Measurements from ENCODE around the gene SYF2. TPM values are rescaled to one million over a fixed set of nuclear protein-coding genes. Genes with fewer than 3 reads are reported as not detected.

Gene SYF2
- total and polyA plus RNA-seq, 2 of the 13 experiments (the other 11 are each of a cell fraction or from before 2014, with no cell fraction given) = 17.8 to 34.1 TPM

DNA sequence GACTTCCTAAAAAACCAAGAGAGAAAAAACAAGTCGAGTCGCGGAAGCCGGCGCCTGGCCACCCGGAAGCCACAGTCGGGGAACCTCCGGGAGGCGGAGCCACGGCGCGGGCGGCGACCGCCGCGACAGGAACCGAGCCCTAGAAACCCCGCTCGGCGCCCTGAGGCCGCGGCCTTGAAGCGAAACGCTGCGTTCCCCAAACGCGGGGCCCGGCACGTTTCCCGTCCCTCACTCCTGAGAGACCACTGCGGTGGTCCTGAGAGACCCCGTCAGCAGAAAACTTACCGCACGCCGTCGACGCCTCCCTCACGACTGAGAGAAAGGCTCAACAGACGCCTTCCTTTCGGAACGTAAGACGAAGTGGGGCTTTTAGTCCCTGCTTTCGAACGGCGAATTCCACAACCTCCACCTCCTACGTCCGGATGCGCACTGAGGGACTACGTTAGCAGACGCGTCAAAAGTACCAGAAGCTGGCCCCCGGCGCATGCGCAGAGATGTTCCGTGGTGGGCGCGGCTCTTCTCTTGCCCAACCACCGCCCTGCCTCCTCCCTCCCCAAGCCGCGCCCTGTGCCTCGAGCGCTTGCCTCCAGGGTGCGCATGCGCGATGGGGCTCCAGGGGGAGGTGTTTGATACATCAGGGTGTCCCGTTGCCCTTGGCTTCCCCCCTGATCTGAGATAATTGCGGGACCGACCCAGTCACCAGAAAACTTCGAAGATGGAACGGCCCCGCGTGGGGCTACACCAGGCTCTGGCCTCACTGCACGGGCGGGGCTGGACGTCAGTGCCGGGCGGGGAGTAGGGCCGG lies 14.9 kb upstream of the SYF2 start, which contains the start of gene RSRP1 (continued):
- TF ChIP-seq, protein P1, sequence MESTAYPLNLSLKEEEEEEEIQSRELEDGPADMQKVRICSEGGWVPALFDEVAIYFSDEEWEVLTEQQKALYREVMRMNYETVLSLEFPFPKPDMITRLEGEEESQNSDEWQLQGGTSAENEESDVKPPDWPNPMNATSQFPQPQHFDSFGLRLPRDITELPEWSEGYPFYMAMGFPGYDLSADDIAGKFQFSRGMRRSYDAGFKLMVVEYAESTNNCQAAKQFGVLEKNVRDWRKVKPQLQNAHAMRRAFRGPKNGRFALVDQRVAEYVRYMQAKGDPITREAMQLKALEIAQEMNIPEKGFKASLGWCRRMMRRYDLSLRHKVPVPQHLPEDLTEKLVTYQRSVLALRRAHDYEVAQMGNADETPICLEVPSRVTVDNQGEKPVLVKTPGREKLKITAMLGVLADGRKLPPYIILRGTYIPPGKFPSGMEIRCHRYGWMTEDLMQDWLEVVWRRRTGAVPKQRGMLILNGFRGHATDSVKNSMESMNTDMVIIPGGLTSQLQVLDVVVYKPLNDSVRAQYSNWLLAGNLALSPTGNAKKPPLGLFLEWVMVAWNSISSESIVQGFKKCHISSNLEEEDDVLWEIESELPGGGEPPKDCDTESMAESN (CRISPR knock-in tag; conservative IDR thresholded peaks at IDR 0.05) = peak; percentile 68; the same call in 1 of the 2 replicates
- TF ChIP-seq ZBTB37 (CRISPR knock-in tag; IDR thresholded peaks at IDR 0.05) (no peak), SP4 (CRISPR knock-in tag; IDR thresholded peaks at IDR 0.05) (peak; percentile 72), ZSCAN21 (CRISPR knock-in tag; IDR thresholded peaks at IDR 0.05; ENCODE audit: borderline replicate concordance) (peak; percentile 59; the same call in 1 of the 2 replicates), ATF2 (CRISPR knock-in tag; IDR thresholded peaks at IDR 0.05) (peak; percentile 63; the same call in 1 of the 2 replicates), RXRB (CRISPR knock-in tag; IDR thresholded peaks at IDR 0.05; ENCODE audit: borderline replicate concordance) (peak; percentile 58; the same call in 1 of the 2 replicates), HHEX (CRISPR knock-in tag; IDR thresholded peaks at IDR 0.05) (no peak), POLR2A (IDR thresholded peaks at IDR 0.05; ENCODE audit: insufficient read depth in 1 of 2, low read depth in 2 of 2, low read length in 2 of 2) (peak; percentile 100), ZNF605 (CRISPR knock-in tag; IDR thresholded peaks at IDR 0.05) (peak; percentile 83), CENPT (CRISPR knock-in tag; IDR thresholded peaks at IDR 0.05; ENCODE audit: low read depth) (no peak), ZNF329 (CRISPR knock-in tag; IDR thresholded peaks at IDR 0.05; ENCODE audit: low read depth) (peak; percentile 90), ZNF552 (CRISPR knock-in tag; IDR thresholded peaks at IDR 0.05; ENCODE audit: borderline replicate concordance) (no peak), ZNF205 (CRISPR knock-in tag; IDR thresholded peaks at IDR 0.05) (peak; percentile 63; the same call in 1 of the 2 replicates), HIC2 (CRISPR knock-in tag; IDR thresholded peaks at IDR 0.05; ENCODE audit: low read depth) (no peak), ZNF326 (CRISPR knock-in tag; IDR thresholded peaks at IDR 0.05; ENCODE audit: borderline replicate concordance) (peak; percentile 30), JUNB (CRISPR knock-in tag; IDR thresholded peaks at IDR 0.05; ENCODE audit: borderline replicate concordance) (no peak), ZNF256 (CRISPR knock-in tag; conservative IDR thresholded peaks at IDR 0.05) (0 out of 2 replicates have a peak, but pooled peaks have one; percentile 34), REXO4 (CRISPR knock-in tag; IDR thresholded peaks at IDR 0.05; ENCODE audit: borderline replicate concordance) (no peak), ZNF766 (CRISPR knock-in tag; IDR thresholded peaks at IDR 0.05; ENCODE audit: borderline replicate concordance) (peak; percentile 79; the same call in 1 of the 2 replicates)
- TF ChIP-seq, protein P2, sequence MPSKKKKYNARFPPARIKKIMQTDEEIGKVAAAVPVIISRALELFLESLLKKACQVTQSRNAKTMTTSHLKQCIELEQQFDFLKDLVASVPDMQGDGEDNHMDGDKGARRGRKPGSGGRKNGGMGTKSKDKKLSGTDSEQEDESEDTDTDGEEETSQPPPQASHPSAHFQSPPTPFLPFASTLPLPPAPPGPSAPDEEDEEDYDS (CRISPR knock-in tag; IDR thresholded peaks at IDR 0.05) = peak; percentile 98

Measured in HepG2 (cell line).